Adrenal gland (tissue), 5 donors: ENCODE data around the gene EMC7.

Source experiments
- CTCF ChIP-seq, 6 experiments: fragments of 450-650 bp in 4 of 6; fragments of 200-600 bp in 2 of 6; sonication (generic) in 1 of 6; IDR thresholded peaks; 1 replicate in 5 of 6; 2 replicates in 1 of 6; pipeline versions ENCODE4 v1.5.1 to v1.8.0; 2016 to 2021; ENCODE audit warnings: antibody characterized with exemption in 6 of 6, mild to moderate bottlenecking in 2 of 6, moderate library complexity in 1 of 6
- POLR2A ChIP-seq, 2 donors: fragments of 450-650 bp; IDR thresholded peaks; one replicate each; pipeline ENCODE4 v1.6.1; 2017; ENCODE audit warnings: antibody characterized with exemption in 2 of 2, mild to moderate bottlenecking in 2 of 2, moderate library complexity in 1 of 2
- donor health status: DM: no; HTN: no; CAD: no.

GRCh38 chr15:34059946-34060345 lies 41.7 kb downstream of the EMC7 start:
- TF ChIP-seq POLR2A (IDR thresholded peaks at IDR 0.05) (no peak), CTCF (IDR thresholded peaks at IDR 0.05) (no peak)
